ENCODE results near the gene TMEM145.

Gene TMEM145

GRCh38 chr19:42288881-42289555 lies 24.1 kb upstream of the TMEM145 start:
- TF ChIP-seq EGR1 (IDR thresholded peaks at IDR 0.05) = no peak
- TF ChIP-seq, protein P1, sequence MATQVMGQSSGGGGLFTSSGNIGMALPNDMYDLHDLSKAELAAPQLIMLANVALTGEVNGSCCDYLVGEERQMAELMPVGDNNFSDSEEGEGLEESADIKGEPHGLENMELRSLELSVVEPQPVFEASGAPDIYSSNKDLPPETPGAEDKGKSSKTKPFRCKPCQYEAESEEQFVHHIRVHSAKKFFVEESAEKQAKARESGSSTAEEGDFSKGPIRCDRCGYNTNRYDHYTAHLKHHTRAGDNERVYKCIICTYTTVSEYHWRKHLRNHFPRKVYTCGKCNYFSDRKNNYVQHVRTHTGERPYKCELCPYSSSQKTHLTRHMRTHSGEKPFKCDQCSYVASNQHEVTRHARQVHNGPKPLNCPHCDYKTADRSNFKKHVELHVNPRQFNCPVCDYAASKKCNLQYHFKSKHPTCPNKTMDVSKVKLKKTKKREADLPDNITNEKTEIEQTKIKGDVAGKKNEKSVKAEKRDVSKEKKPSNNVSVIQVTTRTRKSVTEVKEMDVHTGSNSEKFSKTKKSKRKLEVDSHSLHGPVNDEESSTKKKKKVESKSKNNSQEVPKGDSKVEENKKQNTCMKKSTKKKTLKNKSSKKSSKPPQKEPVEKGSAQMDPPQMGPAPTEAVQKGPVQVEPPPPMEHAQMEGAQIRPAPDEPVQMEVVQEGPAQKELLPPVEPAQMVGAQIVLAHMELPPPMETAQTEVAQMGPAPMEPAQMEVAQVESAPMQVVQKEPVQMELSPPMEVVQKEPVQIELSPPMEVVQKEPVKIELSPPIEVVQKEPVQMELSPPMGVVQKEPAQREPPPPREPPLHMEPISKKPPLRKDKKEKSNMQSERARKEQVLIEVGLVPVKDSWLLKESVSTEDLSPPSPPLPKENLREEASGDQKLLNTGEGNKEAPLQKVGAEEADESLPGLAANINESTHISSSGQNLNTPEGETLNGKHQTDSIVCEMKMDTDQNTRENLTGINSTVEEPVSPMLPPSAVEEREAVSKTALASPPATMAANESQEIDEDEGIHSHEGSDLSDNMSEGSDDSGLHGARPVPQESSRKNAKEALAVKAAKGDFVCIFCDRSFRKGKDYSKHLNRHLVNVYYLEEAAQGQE (IDR thresholded peaks at IDR 0.05; ENCODE audit: low read depth) = no peak
- no peak for TF ChIP-seq TEAD4 (IDR thresholded peaks at IDR 0.05)
- no peak for TF ChIP-seq EP300 (IDR thresholded peaks at IDR 0.05; ENCODE audit: borderline replicate concordance)
- no peak for TF ChIP-seq YY1 (IDR thresholded peaks at IDR 0.05; ENCODE audit: low read depth)
- TF ChIP-seq RAD21 (IDR thresholded peaks at IDR 0.05; ENCODE audit: low read depth) = no peak
- TF ChIP-seq TAF1 (IDR thresholded peaks at IDR 0.05; ENCODE audit: low read depth) = no peak

GRCh38 chr19:42289556-42290041 lies 23.5 kb upstream of the TMEM145 start:
- no peak for TF ChIP-seq EP300 (IDR thresholded peaks at IDR 0.05; ENCODE audit: borderline replicate concordance)
- TF ChIP-seq, protein P1 (IDR thresholded peaks at IDR 0.05; ENCODE audit: low read depth) = no peak

GRCh38 chr19:42290136-42290522 lies 23.0 kb upstream of the TMEM145 start:
- TF ChIP-seq TAF1 (IDR thresholded peaks at IDR 0.05; ENCODE audit: low read depth) (no peak), RAD21 (IDR thresholded peaks at IDR 0.05; ENCODE audit: low read depth) (no peak)

DNA sequence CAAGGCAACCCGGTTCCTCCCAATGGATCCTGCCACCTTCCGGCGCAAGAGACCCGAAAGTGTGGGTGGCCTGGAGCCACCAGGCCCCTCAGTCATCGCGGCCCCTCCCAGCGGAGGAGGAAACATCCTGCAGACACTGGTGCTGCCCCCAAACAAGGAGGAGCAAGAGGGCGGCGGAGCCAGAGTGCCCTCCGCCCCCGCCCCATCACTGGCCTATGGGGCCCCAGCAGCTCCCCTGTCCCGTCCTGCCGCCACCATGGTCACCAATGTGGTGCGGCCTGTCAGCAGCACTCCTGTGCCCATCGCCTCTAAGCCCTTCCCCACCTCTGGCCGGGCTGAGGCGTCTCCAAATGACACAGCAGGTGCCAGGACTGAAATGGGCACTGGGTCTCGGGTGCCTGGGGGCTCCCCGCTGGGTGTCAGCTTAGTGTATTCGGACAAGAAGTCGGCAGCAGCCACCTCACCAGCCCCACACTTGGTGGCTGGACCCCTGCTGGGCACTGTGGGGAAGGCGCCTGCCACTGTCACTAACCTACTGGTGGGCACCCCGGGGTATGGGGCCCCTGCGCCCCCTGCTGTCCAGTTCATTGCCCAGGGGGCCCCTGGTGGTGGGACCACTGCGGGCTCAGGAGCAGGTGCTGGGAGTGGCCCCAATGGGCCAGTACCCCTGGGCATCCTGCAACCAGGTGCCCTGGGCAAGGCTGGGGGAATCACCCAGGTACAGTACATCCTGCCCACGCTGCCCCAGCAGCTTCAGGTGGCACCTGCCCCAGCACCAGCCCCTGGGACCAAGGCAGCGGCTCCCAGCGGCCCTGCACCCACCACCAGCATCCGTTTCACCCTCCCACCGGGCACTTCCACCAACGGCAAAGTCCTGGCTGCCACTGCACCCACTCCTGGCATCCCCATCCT lies 22.3 kb upstream of the TMEM145 start:
- TF ChIP-seq TCF12 (IDR thresholded peaks at IDR 0.05; ENCODE audit: low read depth) (no peak), RAD21 (IDR thresholded peaks at IDR 0.05; ENCODE audit: low read depth) (no peak), TAF1 (IDR thresholded peaks at IDR 0.05; ENCODE audit: low read depth) (no peak), EGR1 (IDR thresholded peaks at IDR 0.05) (no peak), CREB1 (IDR thresholded peaks at IDR 0.05; ENCODE audit: low read depth) (no peak), EP300 (IDR thresholded peaks at IDR 0.05; ENCODE audit: borderline replicate concordance) (no peak), CEBPB (IDR thresholded peaks at IDR 0.05) (no peak), NFIC (IDR thresholded peaks at IDR 0.05) (no peak), ZBTB7A (IDR thresholded peaks at IDR 0.05; ENCODE audit: low read depth) (no peak), YY1 (IDR thresholded peaks at IDR 0.05; ENCODE audit: low read depth) (no peak), TEAD4 (IDR thresholded peaks at IDR 0.05) (no peak), FOXM1 (IDR thresholded peaks at IDR 0.05; ENCODE audit: borderline replicate concordance, low read depth) (no peak)
- TF ChIP-seq, protein P2, sequence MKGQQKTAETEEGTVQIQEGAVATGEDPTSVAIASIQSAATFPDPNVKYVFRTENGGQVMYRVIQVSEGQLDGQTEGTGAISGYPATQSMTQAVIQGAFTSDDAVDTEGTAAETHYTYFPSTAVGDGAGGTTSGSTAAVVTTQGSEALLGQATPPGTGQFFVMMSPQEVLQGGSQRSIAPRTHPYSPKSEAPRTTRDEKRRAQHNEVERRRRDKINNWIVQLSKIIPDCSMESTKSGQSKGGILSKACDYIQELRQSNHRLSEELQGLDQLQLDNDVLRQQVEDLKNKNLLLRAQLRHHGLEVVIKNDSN (IDR thresholded peaks at IDR 0.05) = no peak
- TF ChIP-seq, protein P3, sequence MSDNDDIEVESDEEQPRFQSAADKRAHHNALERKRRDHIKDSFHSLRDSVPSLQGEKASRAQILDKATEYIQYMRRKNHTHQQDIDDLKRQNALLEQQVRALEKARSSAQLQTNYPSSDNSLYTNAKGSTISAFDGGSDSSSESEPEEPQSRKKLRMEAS (IDR thresholded peaks at IDR 0.05) = no peak
- TF ChIP-seq, protein P1 (IDR thresholded peaks at IDR 0.05; ENCODE audit: low read depth) = no peak

GRCh38 chr19:42291435-42291810 lies 21.7 kb upstream of the TMEM145 start:
- TF ChIP-seq, protein P3 (IDR thresholded peaks at IDR 0.05) = no peak
- TF ChIP-seq RAD21 (IDR thresholded peaks at IDR 0.05; ENCODE audit: low read depth) (no peak), TCF12 (IDR thresholded peaks at IDR 0.05; ENCODE audit: low read depth) (no peak), CREB1 (IDR thresholded peaks at IDR 0.05; ENCODE audit: low read depth) (no peak), TAF1 (IDR thresholded peaks at IDR 0.05; ENCODE audit: low read depth) (no peak), CEBPB (IDR thresholded peaks at IDR 0.05) (no peak), ZBTB7A (IDR thresholded peaks at IDR 0.05; ENCODE audit: low read depth) (no peak), EP300 (IDR thresholded peaks at IDR 0.05; ENCODE audit: borderline replicate concordance) (no peak), FOXM1 (IDR thresholded peaks at IDR 0.05; ENCODE audit: borderline replicate concordance, low read depth) (no peak), NFIC (IDR thresholded peaks at IDR 0.05) (no peak), TEAD4 (IDR thresholded peaks at IDR 0.05) (no peak)
- TF ChIP-seq, protein P1 (IDR thresholded peaks at IDR 0.05; ENCODE audit: low read depth) = no peak
- TF ChIP-seq, protein P2 (IDR thresholded peaks at IDR 0.05) = no peak
